ENCODE results near the gene TMPRSS2.

TMPRSS2 gene

GRCh38 chr21:41507521-41508414, at the start of gene TMPRSS2:
TSS of gene TMPRSS2 (minus strand) at chr21:41508158. CDS start at chr21:41498133, 10,025 bp downstream.
- DNase-seq, result no peak

GRCh38 chr21:41555057-41555456, 47.1 kb upstream of the TMPRSS2 start:
- no peak for DNase-seq

GRCh38 chr21:41552254-41552653, 44.3 kb upstream of the TMPRSS2 start:
- DNase-seq, result no peak

GRCh38 chr21:41548781-41549180, 40.8 kb upstream of the TMPRSS2 start:
- no peak for DNase-seq

GRCh38 chr21:41547111-41547510, 39.2 kb upstream of the TMPRSS2 start:
- no peak for DNase-seq

GRCh38 chr21:41545500-41546359, 37.8 kb upstream of the TMPRSS2 start:
- DNase-seq, result no peak

- DNase-seq, result no peak
These were observed 34.8 kb upstream of the TMPRSS2 start for GRCh38 chr21:41542727-41543126.

GRCh38 chr21:41537356-41537755, 29.4 kb upstream of the TMPRSS2 start:
- DNase-seq, result no peak

GRCh38 chr21:41536827-41537103, 28.8 kb upstream of the TMPRSS2 start:
- no peak for DNase-seq

- no peak for DNase-seq
These were observed 28.3 kb upstream of the TMPRSS2 start for GRCh38 chr21:41536076-41536826.

GRCh38 chr21:41530366-41530765, 22.4 kb upstream of the TMPRSS2 start:
- DNase-seq, result no peak

- no peak for DNase-seq
These were observed 21.8 kb upstream of the TMPRSS2 start for GRCh38 chr21:41529769-41530168.

GRCh38 chr21:41526478-41527087, 18.6 kb upstream of the TMPRSS2 start:
- DNase-seq, result no peak

- no peak for DNase-seq
These were observed 15.2 kb upstream of the TMPRSS2 start for GRCh38 chr21:41523175-41523574.

- no peak for DNase-seq
These were observed 13.6 kb upstream of the TMPRSS2 start for GRCh38 chr21:41521489-41522027.

- no peak for DNase-seq
These were observed 12.8 kb upstream of the TMPRSS2 start for GRCh38 chr21:41520560-41521442.

GRCh38 chr21:41519806-41520559, 12.0 kb upstream of the TMPRSS2 start:
- no peak for DNase-seq

GRCh38 chr21:41518757-41519156, 10.8 kb upstream of the TMPRSS2 start:
- DNase-seq, result no peak

- DNase-seq, result no peak
These were observed 3.9 kb upstream of the TMPRSS2 start for GRCh38 chr21:41511858-41512257.

- no peak for DNase-seq
These were observed 2.5 kb upstream of the TMPRSS2 start for GRCh38 chr21:41510500-41510899.

- no peak for DNase-seq
These were observed 1.8 kb upstream of the TMPRSS2 start for GRCh38 chr21:41509733-41510132.
